ENCODE results near the gene MED15. TPM values are rescaled to one million over a fixed set of nuclear protein-coding genes. Genes with fewer than 3 reads are reported as not detected.
"Not testable (repeated sequence)": the region's sequence is repeated elsewhere in the genome, so short reads cannot be mapped to it uniquely, and the experiment has no call there.

Gene MED15
- total and polyA plus RNA-seq, 4 donors: 57.8 to 123 (median 69.1) TPM

GRCh38 chr22:20472629-20473442 is 34.6 kb upstream of the MED15 start:
- peaks cover 0 to 10% (median 4%) of the 10 kb centered on the region in 4 donors for H3K36me3 ChIP-seq (ENCODE audit: control insufficient read depth in 4 of 4, insufficient read depth in 4 of 4, low read length in 4 of 4)
- H3K27ac ChIP-seq (ENCODE audit: low read depth in 1 of 2, low read length in 1 of 2): no peak overlapping the region
- WGBS, 2 donors: 91% methylated on average over 11 of the region's 11 CpGs
- DNase-seq: no peak
- ATAC-seq (ENCODE audit: insufficient read depth, low FRiP score): no peak
- H3K27me3 ChIP-seq (ENCODE audit: control insufficient read depth in 3 of 3, insufficient read depth in 3 of 3, low read length in 2 of 3): no peaks in the 10 kb centered on the region
- H3K9me3 ChIP-seq (ENCODE audit: control insufficient read depth in 4 of 4, insufficient read depth in 3 of 4, low read length in 3 of 4): no peaks in the 10 kb centered on the region
- TF ChIP-seq CTCF (IDR thresholded peaks at IDR 0.05; ENCODE audit: control extremely low read depth, extremely low read depth): no peak
- H3K9ac ChIP-seq (ENCODE audit: insufficient read depth in 1 of 2, low read length in 2 of 2): no peak overlapping the region
- H3K4me3 ChIP-seq: no peak overlapping the region
- H3K4me1 ChIP-seq (ENCODE audit: control insufficient read depth in 5 of 5, insufficient read depth in 5 of 5, low read length in 5 of 5): peaks cover 0 to 2% (median 0%) of the 10 kb centered on the region in 5 donors

- DNase-seq (no peak), ATAC-seq (ENCODE audit: insufficient read depth, low FRiP score) (no peak)
- no peak for TF ChIP-seq CTCF (IDR thresholded peaks at IDR 0.05; ENCODE audit: control extremely low read depth, extremely low read depth)
- H3K36me3 ChIP-seq (ENCODE audit: control insufficient read depth in 4 of 4, insufficient read depth in 4 of 4, low read length in 4 of 4): peaks cover 0 to 8% (median 4%) of the 10 kb centered on the region in 4 donors
- no peaks in the 10 kb centered on the region for H3K27me3 ChIP-seq (ENCODE audit: control insufficient read depth in 3 of 3, insufficient read depth in 3 of 3, low read length in 2 of 3)
- H3K4me1 ChIP-seq (ENCODE audit: control insufficient read depth in 5 of 5, insufficient read depth in 5 of 5, low read length in 5 of 5): peaks cover 0 to 2% (median 0%) of the 10 kb centered on the region in 5 donors
- H3K4me3 ChIP-seq: no peak overlapping the region
- H3K9ac ChIP-seq (ENCODE audit: insufficient read depth in 1 of 2, low read length in 2 of 2): no peak overlapping the region
- 95 to 99% methylated on average over 4 of the region's 4 CpGs for WGBS, 2 donors
- H3K9me3 ChIP-seq (ENCODE audit: control insufficient read depth in 4 of 4, insufficient read depth in 3 of 4, low read length in 3 of 4): no peaks in the 10 kb centered on the region
- H3K27ac ChIP-seq (ENCODE audit: low read depth in 1 of 2, low read length in 1 of 2): no peak overlapping the region
Observed at GRCh38 chr22:20475115-20475436, 32.3 kb upstream of the MED15 start.

- DNase-seq; H3K4me3 ChIP-seq; ATAC-seq (ENCODE audit: insufficient read depth, low FRiP score); H3K27ac ChIP-seq (ENCODE audit: low read depth in 1 of 2, low read length in 1 of 2); H3K36me3 ChIP-seq (ENCODE audit: control insufficient read depth in 4 of 4, insufficient read depth in 4 of 4, low read length in 4 of 4); H3K9me3 ChIP-seq (ENCODE audit: control insufficient read depth in 4 of 4, insufficient read depth in 3 of 4, low read length in 3 of 4); H3K9ac ChIP-seq (ENCODE audit: insufficient read depth in 1 of 2, low read length in 2 of 2); H3K4me1 ChIP-seq (ENCODE audit: control insufficient read depth in 5 of 5, insufficient read depth in 5 of 5, low read length in 5 of 5); H3K27me3 ChIP-seq (ENCODE audit: control insufficient read depth in 3 of 3, insufficient read depth in 3 of 3, low read length in 2 of 3): not testable (repeated sequence)
- 87 to 94% methylated on average over 12 of the region's 12 CpGs for WGBS, 2 donors
Observed at GRCh38 chr22:20475569-20475968, 31.8 kb upstream of the MED15 start.

GRCh38 chr22:20478059-20478458 is 29.4 kb upstream of the MED15 start:
- H3K36me3 ChIP-seq (ENCODE audit: control insufficient read depth in 4 of 4, insufficient read depth in 4 of 4, low read length in 4 of 4); H3K9ac ChIP-seq (ENCODE audit: insufficient read depth in 1 of 2, low read length in 2 of 2); H3K9me3 ChIP-seq (ENCODE audit: control insufficient read depth in 4 of 4, insufficient read depth in 3 of 4, low read length in 3 of 4); H3K4me3 ChIP-seq; H3K4me1 ChIP-seq (ENCODE audit: control insufficient read depth in 5 of 5, insufficient read depth in 5 of 5, low read length in 5 of 5); H3K27ac ChIP-seq (ENCODE audit: low read depth in 1 of 2, low read length in 1 of 2); DNase-seq; ATAC-seq (ENCODE audit: insufficient read depth, low FRiP score); H3K27me3 ChIP-seq (ENCODE audit: control insufficient read depth in 3 of 3, insufficient read depth in 3 of 3, low read length in 2 of 3): not testable (repeated sequence)
- WGBS, 2 donors: 90 to 95% methylated on average over 6 of the region's 6 CpGs
